Measurements from ENCODE around the gene CTSZ. TPM values are rescaled to one million over a fixed set of nuclear protein-coding genes. Genes with fewer than 3 reads are reported as not detected.

CTSZ gene
- total and polyA plus RNA-seq, 2 of the 8 experiments (the other 6 are each of a cell fraction or from before 2014, with no cell fraction given) = 32.8 to 34.0 TPM

DNA sequence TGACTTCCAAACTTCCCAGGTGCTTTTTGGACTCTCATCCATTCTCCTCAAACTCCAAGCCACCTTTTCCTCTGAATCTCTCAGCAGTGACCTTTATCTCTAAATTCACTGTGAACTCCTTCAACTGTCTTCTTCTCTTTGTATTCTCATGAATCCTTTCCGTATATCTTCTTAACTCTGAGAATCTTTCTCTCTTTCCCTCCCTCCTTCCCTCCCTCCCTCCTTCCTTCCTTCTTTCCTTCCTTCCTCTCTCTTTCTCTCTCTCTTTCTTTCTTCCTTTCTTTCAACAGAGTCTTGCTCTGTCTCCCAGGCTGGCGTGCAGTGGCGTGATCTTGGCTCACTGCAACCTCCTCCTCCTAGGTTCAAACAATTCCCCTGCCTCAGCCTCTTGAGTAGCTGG, 39.8 kb upstream of the CTSZ start:
- FAIRE-seq = no peak
- CTCF ChIA-PET (ENCODE audit: partially characterized antibody) = interaction anchor here (0.8 to 1.4 kb wide), 2 partner anchors 162 to 177 kb away, joined by 3 to 5 read pairs; no protein-coding TSS in a partner anchor
- DNase-seq (ENCODE audit: low read depth in 1 of 2, low spot score in 2 of 2) = no peak
- Histone ChIP-seq H2BK12ac (ENCODE audit: low read depth, low read length) (no peak overlapping the region), H2AK5ac (ENCODE audit: low read depth, low read length) (no peak overlapping the region), H3K27me3 (replicated peaks in 1 of 4; ENCODE audit: control insufficient read depth in 3 of 4, extremely low read depth in 1 of 4, insufficient read depth in 3 of 4, low read length in 3 of 4) (no peaks in the 10 kb centered on the region), H4K5ac (ENCODE audit: insufficient read length, low read depth, low read length) (no peak overlapping the region), H3K27ac (ENCODE audit: low read depth, low read length) (no peak overlapping the region), H2BK120ac (replicated peaks; ENCODE audit: low read depth, low read length) (no peak overlapping the region), H3K4me2 (ENCODE audit: insufficient read depth in 1 of 2, low read depth in 2 of 2, low read length in 2 of 2) (no peak overlapping the region), H3K23me2 (ENCODE audit: low read depth, low read length) (peaks cover 1% of the 10 kb centered on the region; the same call in 1 of the 2 replicates), H3K9me3 (ENCODE audit: insufficient read depth in 2 of 2, low read depth in 1 of 2, low read length in 1 of 2) (no peaks in the 10 kb centered on the region; a peak in 1 of 4 replicates), H4K20me1 (replicated peaks in 1 of 2; ENCODE audit: control insufficient read depth in 1 of 2, insufficient read depth in 2 of 2, low read length in 2 of 2) (no peaks in the 10 kb centered on the region), H2AFZ (ENCODE audit: low read length) (no peak overlapping the region), H3K79me2 (ENCODE audit: control insufficient read depth in 1 of 2, insufficient read depth in 2 of 2, low read length in 2 of 2) (peaks cover 0 to 4% of the 10 kb centered on the region in 2 experiments; a peak in 1 of 4 replicates), H3K14ac (ENCODE audit: insufficient read length) (no peak overlapping the region), H4K91ac (replicated peaks; ENCODE audit: insufficient read length, low read length) (no peak overlapping the region), H4K8ac (ENCODE audit: extremely low read depth, insufficient read depth, low read length) (no peak overlapping the region), H3K56ac (replicated peaks; ENCODE audit: insufficient read length, low read depth, low read length) (no peak overlapping the region), H2BK5ac (ENCODE audit: low read depth, low read length) (no peak overlapping the region), H3K4me1 (replicated peaks in 1 of 4; ENCODE audit: control insufficient read depth in 3 of 4, insufficient read depth in 4 of 4, low read length in 3 of 4) (peaks cover 0 to 4% (median 0%) of the 10 kb centered on the region in 4 experiments; a peak in 1 of 7 replicates), H3K9ac (replicated peaks in 1 of 4; ENCODE audit: extremely low read depth in 1 of 4, low read depth in 3 of 4, low read length in 3 of 4) (no peak overlapping the region), H3K4ac (replicated peaks; ENCODE audit: insufficient read length, low read depth, low read length) (no peak overlapping the region), H3K18ac (ENCODE audit: extremely low read depth, low read length) (no peak overlapping the region), H3K36me3 (ENCODE audit: control insufficient read depth in 2 of 4, insufficient read depth in 4 of 4, low read length in 3 of 4) (no peaks in the 10 kb centered on the region), H3K4me3 (ENCODE audit: extremely low read depth in 1 of 4, insufficient read depth in 2 of 4, low read depth in 3 of 4, low read length in 4 of 4) (no peak overlapping the region), H2BK15ac (ENCODE audit: low read length) (no peak overlapping the region), H3K23ac (ENCODE audit: insufficient read length) (no peak overlapping the region), H2BK20ac (ENCODE audit: low read length) (no peak overlapping the region), H3K79me1 (ENCODE audit: low read depth, low read length) (no peaks in the 10 kb centered on the region; the same call in 1 of the 2 replicates)
- POLR2A ChIA-PET (ENCODE audit: partially characterized antibody) = no interaction called here
- WGBS, 2 experiments (ENCODE audit: extremely low coverage in 1 of 2, insufficient coverage in 1 of 2, insufficient read length in 1 of 2, insufficient replicate concordance in 2 of 2, low coverage in 1 of 2, low lambda C conversion rate in 2 of 2, missing lambda C conversion rate in 1 of 2) = 96% methylated on average over 3 of the region's 3 CpGs; no CpG with 5 or more reads in 1 of the 2 experiments
- TF ChIP-seq BACH1 (IDR thresholded peaks at IDR 0.05; ENCODE audit: low read length) (no peak), BRCA1 (IDR thresholded peaks at IDR 0.05; ENCODE audit: low read depth, low read length) (no peak), SUZ12 (IDR thresholded peaks at IDR 0.05; ENCODE audit: low read length) (no peak), CHD1 (IDR thresholded peaks at IDR 0.05; ENCODE audit: low read depth, low read length) (no peak), SP4 (IDR thresholded peaks at IDR 0.05; ENCODE audit: low read length) (no peak), SIX5 (IDR thresholded peaks at IDR 0.05; ENCODE audit: low read depth, low read length) (no peak), JUND (IDR thresholded peaks at IDR 0.05; ENCODE audit: low read length) (no peak), POLR2A (IDR thresholded peaks at IDR 0.05; ENCODE audit: control extremely low read depth in 1 of 2, low read depth in 2 of 2, low read length in 2 of 2) (no peak), GABPA (IDR thresholded peaks at IDR 0.05; ENCODE audit: borderline replicate concordance, insufficient read depth, low read length) (no peak)

Data from H1 (cell line).